Stimulated activated CD4-positive, alpha-beta T cell treated with anti-CD3 and anti-CD28 coated beads, Interleukin-15, amount 100 ng/mL, for 48 hours (primary cell): ENCODE measurements around the gene DOCK1.
"Not testable (repeated sequence)": the region's sequence is repeated elsewhere in the genome, so short reads cannot be mapped to it uniquely, and the experiment has no call there.

Source experiments
- DNase-seq, 2 donors: peaks; one replicate each; pipeline ENCODE4 v3.0.0-alpha.2; 2020; ENCODE audit warnings: low read depth in 2 of 2

Gene DOCK1

GRCh38 chr10:126903656-126904360 lies 1.4 kb upstream of the DOCK1 start:
- no peak for DNase-seq

- DNase-seq: no peak
Observed at GRCh38 chr10:126904516-126904817, 761 bp upstream of the DOCK1 start.

GRCh38 chr10:126905776-126906703 lies 812 bp downstream of the DOCK1 start:
- DNase-seq: no peak

- DNase-seq: no peak
Observed at GRCh38 chr10:126906704-126907422, 1.6 kb downstream of the DOCK1 start.

GRCh38 chr10:126907423-126907970 lies 2.3 kb downstream of the DOCK1 start:
- DNase-seq: no peak

- DNase-seq: no peak
Observed at GRCh38 chr10:126908225-126908624, 3.0 kb downstream of the DOCK1 start.

- no peak for DNase-seq
Observed at GRCh38 chr10:126908729-126909128, 3.5 kb downstream of the DOCK1 start.

- no peak for DNase-seq
Observed at GRCh38 chr10:126909147-126909546, 3.9 kb downstream of the DOCK1 start.

GRCh38 chr10:126910196-126910595 lies 5.0 kb downstream of the DOCK1 start:
- no peak for DNase-seq

- DNase-seq: no peak
Observed at GRCh38 chr10:126910798-126911197, 5.6 kb downstream of the DOCK1 start.

- DNase-seq: no peak
Observed at GRCh38 chr10:126911301-126911700, 6.1 kb downstream of the DOCK1 start.

GRCh38 chr10:126913316-126913715 lies 8.1 kb downstream of the DOCK1 start:
- DNase-seq: no peak

GRCh38 chr10:126914561-126914960 lies 9.3 kb downstream of the DOCK1 start:
- no peak for DNase-seq

GRCh38 chr10:126916952-126917351 lies 11.7 kb downstream of the DOCK1 start:
- not testable (repeated sequence) for DNase-seq

- no peak for DNase-seq
Observed at GRCh38 chr10:126917375-126917774, 12.1 kb downstream of the DOCK1 start.

- no peak for DNase-seq
Observed at GRCh38 chr10:126917975-126918908, 13.0 kb downstream of the DOCK1 start.

- DNase-seq: no peak
Observed at GRCh38 chr10:126919426-126919825, 14.2 kb downstream of the DOCK1 start.

- DNase-seq: no peak
Observed at GRCh38 chr10:126921162-126921561, 15.9 kb downstream of the DOCK1 start.

GRCh38 chr10:126921974-126922525 lies 16.8 kb downstream of the DOCK1 start:
- no peak for DNase-seq

- DNase-seq: no peak
Observed at GRCh38 chr10:126924180-126924914, 19.1 kb downstream of the DOCK1 start.
